ENCODE measurements around the gene KRTAP9-8.

- TF ChIP-seq OSR1 (CRISPR knock-in tag; IDR thresholded peaks at IDR 0.05): no peak
- TF ChIP-seq SNAI2 (CRISPR knock-in tag; IDR thresholded peaks at IDR 0.05): no peak
- TF ChIP-seq, protein P1, sequence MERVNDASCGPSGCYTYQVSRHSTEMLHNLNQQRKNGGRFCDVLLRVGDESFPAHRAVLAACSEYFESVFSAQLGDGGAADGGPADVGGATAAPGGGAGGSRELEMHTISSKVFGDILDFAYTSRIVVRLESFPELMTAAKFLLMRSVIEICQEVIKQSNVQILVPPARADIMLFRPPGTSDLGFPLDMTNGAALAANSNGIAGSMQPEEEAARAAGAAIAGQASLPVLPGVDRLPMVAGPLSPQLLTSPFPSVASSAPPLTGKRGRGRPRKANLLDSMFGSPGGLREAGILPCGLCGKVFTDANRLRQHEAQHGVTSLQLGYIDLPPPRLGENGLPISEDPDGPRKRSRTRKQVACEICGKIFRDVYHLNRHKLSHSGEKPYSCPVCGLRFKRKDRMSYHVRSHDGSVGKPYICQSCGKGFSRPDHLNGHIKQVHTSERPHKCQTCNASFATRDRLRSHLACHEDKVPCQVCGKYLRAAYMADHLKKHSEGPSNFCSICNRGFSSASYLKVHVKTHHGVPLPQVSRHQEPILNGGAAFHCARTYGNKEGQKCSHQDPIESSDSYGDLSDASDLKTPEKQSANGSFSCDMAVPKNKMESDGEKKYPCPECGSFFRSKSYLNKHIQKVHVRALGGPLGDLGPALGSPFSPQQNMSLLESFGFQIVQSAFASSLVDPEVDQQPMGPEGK (CRISPR knock-in tag; IDR thresholded peaks at IDR 0.05; ENCODE audit: borderline replicate concordance): no peak
- no peak for TF ChIP-seq ARNTL (CRISPR knock-in tag; IDR thresholded peaks at IDR 0.05; ENCODE audit: borderline replicate concordance, low read depth)
- TF ChIP-seq ZNF70 (CRISPR knock-in tag; IDR thresholded peaks at IDR 0.05): no peak
- TF ChIP-seq, protein P2, sequence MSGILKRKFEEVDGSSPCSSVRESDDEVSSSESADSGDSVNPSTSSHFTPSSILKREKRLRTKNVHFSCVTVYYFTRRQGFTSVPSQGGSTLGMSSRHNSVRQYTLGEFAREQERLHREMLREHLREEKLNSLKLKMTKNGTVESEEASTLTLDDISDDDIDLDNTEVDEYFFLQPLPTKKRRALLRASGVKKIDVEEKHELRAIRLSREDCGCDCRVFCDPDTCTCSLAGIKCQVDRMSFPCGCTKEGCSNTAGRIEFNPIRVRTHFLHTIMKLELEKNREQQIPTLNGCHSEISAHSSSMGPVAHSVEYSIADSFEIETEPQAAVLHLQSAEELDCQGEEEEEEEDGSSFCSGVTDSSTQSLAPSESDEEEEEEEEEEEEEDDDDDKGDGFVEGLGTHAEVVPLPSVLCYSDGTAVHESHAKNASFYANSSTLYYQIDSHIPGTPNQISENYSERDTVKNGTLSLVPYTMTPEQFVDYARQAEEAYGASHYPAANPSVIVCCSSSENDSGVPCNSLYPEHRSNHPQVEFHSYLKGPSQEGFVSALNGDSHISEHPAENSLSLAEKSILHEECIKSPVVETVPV (CRISPR knock-in tag; IDR thresholded peaks at IDR 0.05): no peak
- TF ChIP-seq ISL1 (CRISPR knock-in tag; IDR thresholded peaks at IDR 0.05): no peak
- TF ChIP-seq ZFP30 (CRISPR knock-in tag; IDR thresholded peaks at IDR 0.05): no peak
These were observed 20.6 kb downstream of the KRTAP9-8 start for GRCh38 chr17:41258406-41258805.
